Measurements from ENCODE around the gene CPTP.

Gene CPTP

DNA sequence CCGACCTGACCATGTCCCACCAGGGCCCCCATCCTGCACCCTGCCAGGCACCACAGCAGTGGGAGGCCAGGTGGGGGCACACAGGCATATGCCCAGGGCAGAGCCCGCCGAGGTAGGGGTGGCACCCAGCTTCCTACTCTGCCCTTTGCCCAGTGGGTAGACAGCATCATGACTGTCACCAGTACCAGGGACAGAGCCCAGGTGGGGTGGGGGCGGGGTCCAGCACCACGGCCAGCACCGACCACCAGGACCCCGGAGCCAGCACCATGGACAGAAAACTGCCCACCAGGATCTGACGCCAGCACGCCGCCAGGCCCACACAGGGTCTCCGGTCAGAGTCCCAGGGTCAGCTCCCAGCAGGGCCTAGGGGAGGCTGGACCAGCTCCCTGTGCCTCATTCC, 10.2 kb downstream of the CPTP start:
- no peak for DNase-seq
- peaks cover 29% of the 10 kb centered on the region for H3K36me3 ChIP-seq
- H3K4me1 ChIP-seq: no peaks in the 10 kb centered on the region
- no peaks in the 10 kb centered on the region for H3K9me3 ChIP-seq
- TF ChIP-seq CTCF (IDR thresholded peaks at IDR 0.05; ENCODE audit: low read depth, low read length): no peak
- H3K27me3 ChIP-seq: peaks cover 19% of the 10 kb centered on the region
- no peak overlapping the region for H3K4me3 ChIP-seq (ENCODE audit: low read depth, low read length)

DNA sequence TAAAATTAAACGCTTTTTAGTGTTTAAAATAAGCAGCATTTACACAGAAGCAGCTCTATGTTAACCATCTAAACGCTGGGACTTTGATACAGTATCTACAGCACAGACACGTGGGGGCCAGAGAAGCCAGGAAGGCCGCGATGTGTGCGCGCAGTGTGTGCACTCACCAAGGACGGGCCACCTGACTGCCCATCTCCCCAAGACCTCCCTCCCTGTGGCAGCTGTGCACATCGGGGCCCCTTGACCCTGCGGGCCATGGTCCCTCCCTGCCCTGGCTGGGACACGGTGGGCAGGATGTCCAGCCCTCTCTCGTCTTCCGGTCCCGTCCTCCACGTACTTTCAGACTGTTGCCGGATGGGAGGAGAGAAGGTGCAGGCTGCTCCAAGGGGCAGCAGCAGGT, 10.7 kb downstream of the CPTP start:
- Histone ChIP-seq H3K9me3 (no peaks in the 10 kb centered on the region), H3K27me3 (peaks cover 19% of the 10 kb centered on the region), H3K4me3 (ENCODE audit: low read depth, low read length) (no peak overlapping the region), H3K36me3 (peaks cover 32% of the 10 kb centered on the region), H3K4me1 (no peaks in the 10 kb centered on the region)
- DNase-seq: no peak
- TF ChIP-seq CTCF (IDR thresholded peaks at IDR 0.05; ENCODE audit: low read depth, low read length): no peak

DNA sequence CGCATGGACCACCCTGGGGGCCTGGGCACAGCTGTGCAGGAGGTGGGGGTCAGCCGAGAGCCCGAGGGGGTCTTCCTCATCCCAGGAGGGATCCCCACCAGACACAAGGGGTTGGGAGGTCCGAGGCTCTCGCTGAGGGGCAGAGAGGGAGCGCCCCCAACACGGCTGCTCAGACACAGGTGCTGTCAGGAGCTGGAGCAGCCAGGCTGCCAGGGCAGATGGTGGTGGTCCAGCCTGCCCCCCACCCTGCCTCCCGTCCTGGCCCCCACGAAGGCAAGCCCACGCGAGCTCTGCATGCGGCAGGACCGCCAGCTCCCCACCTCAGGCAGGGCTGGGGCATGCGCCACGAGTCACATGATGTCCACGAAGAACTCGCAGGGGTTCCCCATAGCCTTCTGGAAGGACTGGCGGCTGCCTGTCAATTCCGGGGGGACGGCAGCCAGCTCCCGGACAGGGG, 11.2 kb downstream of the CPTP start:
- no peak for DNase-seq
- Histone ChIP-seq H3K9me3 (no peaks in the 10 kb centered on the region), H3K4me1 (no peaks in the 10 kb centered on the region), H3K36me3 (peaks cover 36% of the 10 kb centered on the region), H3K27me3 (peaks cover 16% of the 10 kb centered on the region), H3K4me3 (ENCODE audit: low read depth, low read length) (no peak overlapping the region)
- no peak for TF ChIP-seq CTCF (IDR thresholded peaks at IDR 0.05; ENCODE audit: low read depth, low read length)

DNA sequence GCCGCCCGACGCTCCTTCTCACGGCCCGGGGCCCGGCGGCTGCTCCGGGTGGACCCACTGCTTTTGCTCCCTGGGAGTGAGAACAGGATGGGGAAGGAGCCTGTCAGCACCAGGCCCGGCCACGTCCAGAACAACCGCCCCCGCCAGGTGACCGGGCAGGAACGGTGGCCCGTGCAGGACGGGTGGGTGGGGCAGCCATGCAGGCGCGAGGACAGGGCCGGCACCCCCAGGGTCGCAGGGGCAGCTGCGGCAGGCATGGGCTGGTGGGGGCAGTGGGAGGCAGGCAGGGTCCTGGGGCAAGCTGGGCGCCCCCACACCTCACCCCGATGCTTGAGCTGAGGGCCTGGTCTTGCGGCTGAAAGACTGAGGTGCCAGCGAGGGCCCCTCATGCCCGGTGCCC, 11.8 kb downstream of the CPTP start:
- Histone ChIP-seq H3K36me3 (peaks cover 42% of the 10 kb centered on the region), H3K9me3 (no peaks in the 10 kb centered on the region), H3K4me3 (ENCODE audit: low read depth, low read length) (no peak overlapping the region), H3K4me1 (no peaks in the 10 kb centered on the region), H3K27me3 (peaks cover 9% of the 10 kb centered on the region)
- no peak for TF ChIP-seq CTCF (IDR thresholded peaks at IDR 0.05; ENCODE audit: low read depth, low read length)
- no peak for DNase-seq

DNA sequence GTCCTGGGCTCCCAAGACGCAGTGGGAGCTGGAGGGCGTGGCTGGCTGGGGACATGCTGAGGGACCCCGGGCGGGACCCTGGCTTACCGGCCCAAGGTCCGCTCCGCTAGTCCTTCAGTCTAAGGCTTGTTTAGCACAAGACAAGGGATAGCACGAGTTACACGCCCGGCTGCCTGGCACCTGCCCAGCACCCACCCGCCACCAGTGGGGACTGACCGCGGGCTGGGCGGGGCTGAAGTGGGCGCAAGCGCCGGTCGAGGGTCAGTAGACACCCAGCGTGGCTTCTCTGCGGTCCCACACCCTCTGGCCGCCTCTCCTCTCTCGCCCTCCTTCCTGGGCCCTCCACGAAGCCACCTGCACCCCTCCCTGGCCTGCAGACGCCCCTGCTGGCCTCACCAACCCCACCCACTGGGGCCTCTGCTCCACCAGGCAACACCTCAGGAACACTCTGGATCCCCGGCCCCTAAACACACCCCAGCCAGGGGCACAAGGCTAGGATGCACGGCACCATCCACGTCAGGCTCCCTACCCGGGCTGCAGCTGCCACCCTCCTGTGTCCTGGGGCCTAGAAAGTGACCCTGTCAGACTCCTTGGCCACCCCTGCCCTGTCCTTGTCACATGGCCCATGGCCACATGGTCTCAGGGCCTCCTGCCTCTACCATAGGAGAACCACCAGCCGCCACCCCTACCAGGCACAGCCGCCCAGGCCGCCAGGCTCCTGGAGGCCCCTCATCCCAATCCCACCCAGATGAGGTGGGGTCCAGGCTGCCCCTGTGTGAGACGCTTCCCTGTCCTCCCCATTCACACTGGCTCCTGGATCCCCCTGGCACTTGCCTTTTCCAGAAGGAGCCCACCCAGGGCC, 12.6 kb downstream of the CPTP start:
- no peaks in the 10 kb centered on the region for H3K4me1 ChIP-seq
- DNase-seq: no peak
- no peak overlapping the region for H3K4me3 ChIP-seq (ENCODE audit: low read depth, low read length)
- peaks cover 49% of the 10 kb centered on the region for H3K36me3 ChIP-seq
- H3K27me3 ChIP-seq: peaks cover 5% of the 10 kb centered on the region; the same call in 1 of the 2 replicates
- no peaks in the 10 kb centered on the region for H3K9me3 ChIP-seq
- no peak for TF ChIP-seq CTCF (IDR thresholded peaks at IDR 0.05; ENCODE audit: low read depth, low read length)

- no peak overlapping the region for H3K4me3 ChIP-seq (ENCODE audit: low read depth, low read length)
- H3K9me3 ChIP-seq: no peaks in the 10 kb centered on the region
- no peak for TF ChIP-seq CTCF (IDR thresholded peaks at IDR 0.05; ENCODE audit: low read depth, low read length)
- DNase-seq: peak; percentile 55
- peaks cover 49% of the 10 kb centered on the region for H3K36me3 ChIP-seq
- no peaks in the 10 kb centered on the region for H3K27me3 ChIP-seq
- H3K4me1 ChIP-seq: no peaks in the 10 kb centered on the region
Observed at GRCh38 chr1:1337793-1338147, 13.2 kb downstream of the CPTP start.

Measured in BE2C (cell line).